Mesendoderm (in vitro differentiated cells): ENCODE results near the gene PXMP4.
A peak's percentile ranks its signal among the peaks of the same experiment; 100 is the strongest.

Experiments used
- DNase-seq: peaks from one replicate; pipeline ENCODE4 v3.0.0; 2013
- H2AK5ac ChIP-seq: 2 replicates; pipeline ENCODE4 v1.6.1; 2013; ENCODE audit warnings: low read length, inconsistent platforms
- H2BK120ac ChIP-seq: 2 replicates; pipeline ENCODE4 v1.6.1; 2013; ENCODE audit warnings: low read depth, mild to moderate bottlenecking, low read length, moderate library complexity, mixed read lengths
- H2BK15ac ChIP-seq: replicated peaks from 2 replicates; pipeline ENCODE4 v1.6.1; 2013; ENCODE audit warnings: low read depth, mild to moderate bottlenecking, moderate library complexity
- H2BK5ac ChIP-seq: 2 replicates; pipeline ENCODE4 v1.6.1; 2013; ENCODE audit warnings: low read length, inconsistent platforms
- H3K18ac ChIP-seq: 2 replicates; pipeline ENCODE4 v1.6.1; 2013; ENCODE audit warnings: mild to moderate bottlenecking, low read length, mixed read lengths
- H3K23ac ChIP-seq: one replicate; pipeline ENCODE4 v1.6.1; 2013; ENCODE audit warnings: low read length
- H3K27ac ChIP-seq: 2 replicates; pipeline ENCODE4 v1.5.1; 2013; ENCODE audit warnings: low read depth, mild to moderate bottlenecking, inconsistent platforms, low read length, moderate library complexity
- H3K27me3 ChIP-seq: 2 replicates; pipeline ENCODE4 v1.6.1; 2013; ENCODE audit warnings: low read length, control low read depth, mild to moderate bottlenecking, inconsistent platforms; ENCODE audit not compliant: insufficient read depth, poor library complexity
- H3K36me3 ChIP-seq: 2 replicates; pipeline ENCODE4 v1.6.1; 2013; ENCODE audit warnings: low read length, inconsistent platforms; ENCODE audit not compliant: control insufficient read depth, insufficient read depth
- H3K4ac ChIP-seq: one replicate; pipeline ENCODE4 v1.6.1; 2013; ENCODE audit warnings: low read depth, mild to moderate bottlenecking, low read length, moderate library complexity
- H3K4me1 ChIP-seq: 2 replicates; pipeline ENCODE4 v1.6.1; 2013; ENCODE audit warnings: low read depth, low read length, inconsistent platforms; ENCODE audit not compliant: control insufficient read depth
- H3K4me2 ChIP-seq: 2 replicates; pipeline ENCODE4 v1.6.1; 2013; ENCODE audit warnings: low read length
- H3K4me3 ChIP-seq: 2 replicates; pipeline ENCODE4 v1.5.1; 2013; ENCODE audit warnings: mild to moderate bottlenecking, low read length
- H3K56ac ChIP-seq: one replicate; pipeline ENCODE4 v1.6.1; 2013; ENCODE audit warnings: low read length
- H3K79me1 ChIP-seq: 2 replicates; pipeline ENCODE4 v1.6.1; 2013; ENCODE audit warnings: low read length, inconsistent platforms
- H3K79me2 ChIP-seq: 2 replicates; pipeline ENCODE4 v1.6.1; 2013; ENCODE audit warnings: mild to moderate bottlenecking, low read length; ENCODE audit not compliant: control insufficient read depth, insufficient read depth
- H3K9ac ChIP-seq: 2 replicates; pipeline ENCODE4 v1.6.1; 2013; ENCODE audit warnings: low read length, inconsistent platforms
- H4K5ac ChIP-seq: one replicate; pipeline ENCODE4 v1.6.1; 2013; ENCODE audit warnings: low read length
- H4K8ac ChIP-seq: one replicate; pipeline ENCODE4 v1.6.1; 2013; ENCODE audit warnings: low read depth, mild to moderate bottlenecking, control low read depth, low read length, moderate library complexity
- WGBS: extraction: QIAGEN DNeasy Blood & Tissue Kit; methylation state at CpG from one replicate; pipeline ENCODE4 v1.1.7; 2013; ENCODE audit warnings: low lambda C conversion rate, missing lambda C conversion rate; ENCODE audit not compliant: insufficient coverage; ENCODE audit errors: extremely low coverage; 5-methylcytosine and 5-hydroxymethylcytosine counted together

The PXMP4 gene

GRCh38 chr20:33669873-33670640 lies 50.1 kb downstream of the PXMP4 start:
- no peak overlapping the region for H2BK15ac ChIP-seq
- no peak overlapping the region for H3K56ac ChIP-seq
- no peak overlapping the region for H3K4me3 ChIP-seq
- no peak overlapping the region for H2AK5ac ChIP-seq
- peaks cover 2% of the 10 kb centered on the region for H3K79me2 ChIP-seq
- H2BK120ac ChIP-seq, result no peak overlapping the region
- DNase-seq, result no peak
- H4K5ac ChIP-seq, result no peak overlapping the region
- no peak overlapping the region for H2BK5ac ChIP-seq
- H3K79me1 ChIP-seq, result peaks cover 8% of the 10 kb centered on the region
- peaks cover 9% of the 10 kb centered on the region for H3K4me1 ChIP-seq
- H4K8ac ChIP-seq, result no peak overlapping the region
- H3K9ac ChIP-seq, result no peak overlapping the region
- H3K23ac ChIP-seq, result no peak overlapping the region
- no peaks in the 10 kb centered on the region for H3K27me3 ChIP-seq
- no CpG with 5 or more reads among the region's 13 CpGs for WGBS
- H3K18ac ChIP-seq, result no peak overlapping the region
- H3K4ac ChIP-seq, result no peak overlapping the region
- no peak overlapping the region for H3K4me2 ChIP-seq
- H3K27ac ChIP-seq, result no peak overlapping the region
- peaks cover 5% of the 10 kb centered on the region for H3K36me3 ChIP-seq

GRCh38 chr20:33669224-33669623 lies 50.9 kb downstream of the PXMP4 start:
- Histone ChIP-seq H3K27me3 (no peaks in the 10 kb centered on the region), H3K4me2 (no peak overlapping the region), H3K9ac (no peak overlapping the region), H2BK5ac (no peak overlapping the region), H2BK120ac (no peak overlapping the region), H3K4me3 (no peak overlapping the region), H3K23ac (no peak overlapping the region), H3K4ac (no peak overlapping the region), H2BK15ac (no peak overlapping the region), H2AK5ac (no peak overlapping the region), H3K56ac (no peak overlapping the region), H4K8ac (no peak overlapping the region), H3K79me2 (peaks cover 2% of the 10 kb centered on the region), H3K4me1 (peaks cover 10% of the 10 kb centered on the region), H3K27ac (no peak overlapping the region), H3K79me1 (peaks cover 8% of the 10 kb centered on the region), H3K18ac (no peak overlapping the region), H4K5ac (no peak overlapping the region), H3K36me3 (peaks cover 5% of the 10 kb centered on the region)
- no CpG with 5 or more reads among the region's 5 CpGs for WGBS
- no peak for DNase-seq

GRCh38 chr20:33668466-33669155 lies 51.5 kb downstream of the PXMP4 start:
- peaks cover 5% of the 10 kb centered on the region for H3K36me3 ChIP-seq
- H3K18ac ChIP-seq, result no peak overlapping the region
- H2BK5ac ChIP-seq, result no peak overlapping the region
- no CpG with 5 or more reads among the region's 13 CpGs for WGBS
- no peak overlapping the region for H4K5ac ChIP-seq
- H2AK5ac ChIP-seq, result no peak overlapping the region
- H3K4me2 ChIP-seq, result no peak overlapping the region
- no peak overlapping the region for H3K56ac ChIP-seq
- peaks cover 2% of the 10 kb centered on the region for H3K79me2 ChIP-seq
- no peak overlapping the region for H3K4ac ChIP-seq
- H3K4me3 ChIP-seq, result no peak overlapping the region
- H3K79me1 ChIP-seq, result peaks cover 6% of the 10 kb centered on the region
- peaks cover 12% of the 10 kb centered on the region for H3K4me1 ChIP-seq
- no peak overlapping the region for H2BK120ac ChIP-seq
- no peak for DNase-seq
- no peaks in the 10 kb centered on the region for H3K27me3 ChIP-seq
- H3K27ac ChIP-seq, result no peak overlapping the region
- no peak overlapping the region for H4K8ac ChIP-seq
- no peak overlapping the region for H3K9ac ChIP-seq
- H3K23ac ChIP-seq, result no peak overlapping the region
- no peak overlapping the region for H2BK15ac ChIP-seq

- Histone ChIP-seq H3K27ac (no peak overlapping the region), H3K4ac (no peak overlapping the region), H3K23ac (no peak overlapping the region), H3K79me2 (no peaks in the 10 kb centered on the region), H3K4me1 (peaks cover 9% of the 10 kb centered on the region), H3K18ac (no peak overlapping the region), H2BK120ac (no peak overlapping the region), H3K9ac (peak overlapping the region; percentile 66), H4K8ac (no peak overlapping the region), H4K5ac (no peak overlapping the region), H3K56ac (peak overlapping the region; percentile 84), H2BK5ac (no peak overlapping the region), H2BK15ac (no peak overlapping the region), H2AK5ac (no peak overlapping the region), H3K4me2 (peak overlapping the region; percentile 42), H3K27me3 (no peaks in the 10 kb centered on the region), H3K79me1 (peaks cover 2% of the 10 kb centered on the region), H3K4me3 (no peak overlapping the region), H3K36me3 (peaks cover 5% of the 10 kb centered on the region)
- DNase-seq, result peak; percentile 75
- no CpG with 5 or more reads among the region's 47 CpGs for WGBS
These were observed 52.2 kb downstream of the PXMP4 start for GRCh38 chr20:33667676-33668465.

- Histone ChIP-seq H3K36me3 (peaks cover 5% of the 10 kb centered on the region), H3K4me1 (peaks cover 8% of the 10 kb centered on the region), H4K5ac (no peak overlapping the region), H2BK5ac (no peak overlapping the region), H3K4ac (no peak overlapping the region), H3K27me3 (no peaks in the 10 kb centered on the region), H2AK5ac (no peak overlapping the region), H3K27ac (no peak overlapping the region), H2BK120ac (no peak overlapping the region), H4K8ac (no peak overlapping the region), H3K18ac (no peak overlapping the region), H3K9ac (peak overlapping the region; percentile 66), H2BK15ac (no peak overlapping the region), H3K79me1 (no peaks in the 10 kb centered on the region), H3K4me3 (no peak overlapping the region), H3K56ac (peak overlapping the region; percentile 84), H3K23ac (no peak overlapping the region), H3K79me2 (no peaks in the 10 kb centered on the region), H3K4me2 (peak overlapping the region; percentile 42)
- WGBS, result no CpG with 5 or more reads among the region's 55 CpGs
- DNase-seq, result no peak
These were observed 52.9 kb downstream of the PXMP4 start for GRCh38 chr20:33667245-33667675.
